ENCODE results near the gene GREB1L.

The GREB1L gene

DNA sequence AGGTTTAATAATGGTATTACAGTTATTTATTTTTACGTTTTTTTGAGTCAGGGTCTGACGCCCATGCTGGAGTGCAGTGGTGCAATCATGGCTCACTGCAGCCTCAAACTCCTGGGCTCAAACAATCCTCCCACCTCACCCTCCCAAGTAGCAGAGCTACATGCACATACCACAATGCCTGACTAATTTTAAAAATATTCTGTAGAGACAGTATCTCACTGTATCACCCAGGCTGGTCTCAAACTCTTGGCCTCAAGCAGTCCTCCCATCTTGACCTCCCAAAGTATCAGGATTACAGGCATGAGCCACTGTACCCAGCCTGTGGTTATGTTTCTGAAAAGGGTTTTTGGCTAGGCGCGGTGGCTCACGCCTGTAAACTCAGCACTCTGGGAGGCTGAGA lies 237.7 kb downstream of the GREB1L start:
- no peak overlapping the region for H3K27ac ChIP-seq (replicated peaks; ENCODE audit: low read length)

DNA sequence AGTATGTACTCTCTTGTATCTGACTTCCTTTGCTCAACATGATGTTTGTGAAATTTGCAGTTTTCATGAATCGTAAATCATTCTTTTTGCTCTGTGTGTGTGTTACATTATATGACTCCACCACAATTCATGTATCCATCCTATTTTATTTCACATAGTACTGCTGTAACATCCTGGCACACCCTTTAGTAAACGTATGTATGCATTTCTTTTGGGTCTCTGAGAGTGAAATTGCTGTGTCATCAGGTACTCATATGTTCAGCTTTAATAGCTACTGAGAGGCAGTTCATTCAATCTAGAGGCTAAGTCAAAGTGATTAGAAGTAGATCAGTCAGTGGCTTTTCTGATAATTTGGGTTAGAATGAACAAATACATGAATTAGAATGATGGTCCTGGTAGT lies 239.7 kb downstream of the GREB1L start:
- H3K27me3 ChIP-seq (ENCODE audit: control insufficient read depth in 3 of 3, insufficient read depth in 3 of 3, low read depth in 1 of 3, low read length in 3 of 3), result no peaks in the 10 kb centered on the region
- H2BK15ac ChIP-seq (ENCODE audit: low read length), result no peak overlapping the region
- no peak for DNase-seq (ENCODE audit: low spot score)
- H3K9me3 ChIP-seq (replicated peaks in 1 of 2; ENCODE audit: control insufficient read depth in 2 of 2, insufficient read depth in 1 of 2, low read depth in 1 of 2, low read length in 2 of 2), result no peaks in the 10 kb centered on the region
- no peak overlapping the region for H3K4me3 ChIP-seq (ENCODE audit: low read length in 2 of 2)
- H2AK5ac ChIP-seq (ENCODE audit: low read depth, low read length), result no peak overlapping the region
- no peak overlapping the region for H3K4me2 ChIP-seq (ENCODE audit: insufficient read depth, low read length, poor library complexity, severe bottlenecking)
- no peak overlapping the region for H4K8ac ChIP-seq (ENCODE audit: low read depth, low read length)
- no peak overlapping the region for H3K4ac ChIP-seq (ENCODE audit: low read length)
- H3K18ac ChIP-seq (ENCODE audit: low read length), result no peak overlapping the region
- H2AFZ ChIP-seq (ENCODE audit: low read length), result no peak overlapping the region
- no CpG with 5 or more reads among the region's 2 CpGs for WGBS, 2 donors (ENCODE audit: extremely low coverage in 2 of 2, insufficient read length in 2 of 2, insufficient replicate concordance in 1 of 2)
- H3K9ac ChIP-seq (ENCODE audit: low read depth, low read length, poor library complexity), result no peak overlapping the region
- peaks cover 16 to 95% of the 10 kb centered on the region in 2 donors for H3K36me3 ChIP-seq (replicated peaks in 1 of 2; ENCODE audit: control insufficient read depth in 2 of 2, insufficient read depth in 2 of 2, low read length in 2 of 2)
- H3K79me1 ChIP-seq (ENCODE audit: low read depth, low read length), result no peaks in the 10 kb centered on the region
- no peak overlapping the region for H2BK12ac ChIP-seq (ENCODE audit: low read length)
- H4K91ac ChIP-seq (ENCODE audit: low read depth, low read length, poor library complexity), result no peak overlapping the region
- no peaks in the 10 kb centered on the region for H3K4me1 ChIP-seq (ENCODE audit: control insufficient read depth in 2 of 2, insufficient read depth in 1 of 2, low read depth in 1 of 2, low read length in 2 of 2)
- no peak overlapping the region for H2BK120ac ChIP-seq (ENCODE audit: low read depth, low read length)
- no peak overlapping the region for H3K14ac ChIP-seq (ENCODE audit: low read length)
- no peak overlapping the region for H3K27ac ChIP-seq (replicated peaks; ENCODE audit: low read length)
- no peak overlapping the region for H3K23ac ChIP-seq (ENCODE audit: low read depth, low read length, poor library complexity)
- H2BK5ac ChIP-seq (ENCODE audit: low read length), result no peak overlapping the region

More for the DNA sequence above, 237.7 kb downstream of the GREB1L start:
- H3K9me3 ChIP-seq (replicated peaks in 1 of 2; ENCODE audit: control insufficient read depth in 2 of 2, insufficient read depth in 1 of 2, low read depth in 1 of 2, low read length in 2 of 2), result no peaks in the 10 kb centered on the region
- H3K18ac ChIP-seq (ENCODE audit: low read length), result no peak overlapping the region
- H3K23ac ChIP-seq (ENCODE audit: low read depth, low read length, poor library complexity), result no peak overlapping the region
- H3K9ac ChIP-seq (ENCODE audit: low read depth, low read length, poor library complexity), result no peak overlapping the region
- H2BK120ac ChIP-seq (ENCODE audit: low read depth, low read length), result no peak overlapping the region
- H2BK15ac ChIP-seq (ENCODE audit: low read length), result no peak overlapping the region
- H2AK5ac ChIP-seq (ENCODE audit: low read depth, low read length), result no peak overlapping the region
- no peak overlapping the region for H2AFZ ChIP-seq (ENCODE audit: low read length)
- no peak overlapping the region for H2BK12ac ChIP-seq (ENCODE audit: low read length)
- H3K14ac ChIP-seq (ENCODE audit: low read length), result no peak overlapping the region
- H3K27me3 ChIP-seq (ENCODE audit: control insufficient read depth in 3 of 3, insufficient read depth in 3 of 3, low read depth in 1 of 3, low read length in 3 of 3), result no peaks in the 10 kb centered on the region
- no peak overlapping the region for H2BK5ac ChIP-seq (ENCODE audit: low read length)
- no peak overlapping the region for H3K4ac ChIP-seq (ENCODE audit: low read length)
- no peak overlapping the region for H4K8ac ChIP-seq (ENCODE audit: low read depth, low read length)
- no peak overlapping the region for H3K4me2 ChIP-seq (ENCODE audit: insufficient read depth, low read length, poor library complexity, severe bottlenecking)
- WGBS, 2 donors (ENCODE audit: extremely low coverage in 2 of 2, insufficient read length in 2 of 2, insufficient replicate concordance in 1 of 2), result no CpG with 5 or more reads among the region's 5 CpGs
- H3K4me3 ChIP-seq (ENCODE audit: low read length in 2 of 2), result no peak overlapping the region
- no peaks in the 10 kb centered on the region for H3K79me1 ChIP-seq (ENCODE audit: low read depth, low read length)
- H3K36me3 ChIP-seq (replicated peaks in 1 of 2; ENCODE audit: control insufficient read depth in 2 of 2, insufficient read depth in 2 of 2, low read length in 2 of 2), result peaks cover 13 to 92% of the 10 kb centered on the region in 2 donors
- H3K4me1 ChIP-seq (ENCODE audit: control insufficient read depth in 2 of 2, insufficient read depth in 1 of 2, low read depth in 1 of 2, low read length in 2 of 2), result no peaks in the 10 kb centered on the region
- H4K91ac ChIP-seq (ENCODE audit: low read depth, low read length, poor library complexity), result no peak overlapping the region
- DNase-seq (ENCODE audit: low spot score), result no peak

DNA sequence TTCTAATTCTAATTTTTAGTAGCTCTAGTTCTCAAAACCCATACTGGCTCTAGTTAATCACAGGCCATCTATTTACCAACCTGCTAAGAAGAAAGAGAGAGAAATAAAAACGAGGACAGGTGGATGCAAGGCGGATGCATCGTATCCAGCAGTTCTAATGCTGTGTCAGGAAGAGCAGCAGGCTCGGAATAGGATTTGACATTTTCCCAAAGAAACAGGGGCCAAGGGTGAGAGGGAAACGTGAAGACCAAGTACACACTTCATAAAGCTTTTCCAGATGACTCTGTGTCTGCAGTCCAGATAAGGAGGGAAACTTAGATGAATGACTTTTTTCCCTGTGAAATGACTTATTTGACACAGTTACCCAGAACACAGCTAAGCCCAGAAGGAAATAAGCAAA lies 241.0 kb downstream of the GREB1L start:
- H4K8ac ChIP-seq (ENCODE audit: low read depth, low read length), result no peak overlapping the region
- H3K36me3 ChIP-seq (replicated peaks in 1 of 2; ENCODE audit: control insufficient read depth in 2 of 2, insufficient read depth in 2 of 2, low read length in 2 of 2), result peaks cover 14 to 93% of the 10 kb centered on the region in 2 donors

DNA sequence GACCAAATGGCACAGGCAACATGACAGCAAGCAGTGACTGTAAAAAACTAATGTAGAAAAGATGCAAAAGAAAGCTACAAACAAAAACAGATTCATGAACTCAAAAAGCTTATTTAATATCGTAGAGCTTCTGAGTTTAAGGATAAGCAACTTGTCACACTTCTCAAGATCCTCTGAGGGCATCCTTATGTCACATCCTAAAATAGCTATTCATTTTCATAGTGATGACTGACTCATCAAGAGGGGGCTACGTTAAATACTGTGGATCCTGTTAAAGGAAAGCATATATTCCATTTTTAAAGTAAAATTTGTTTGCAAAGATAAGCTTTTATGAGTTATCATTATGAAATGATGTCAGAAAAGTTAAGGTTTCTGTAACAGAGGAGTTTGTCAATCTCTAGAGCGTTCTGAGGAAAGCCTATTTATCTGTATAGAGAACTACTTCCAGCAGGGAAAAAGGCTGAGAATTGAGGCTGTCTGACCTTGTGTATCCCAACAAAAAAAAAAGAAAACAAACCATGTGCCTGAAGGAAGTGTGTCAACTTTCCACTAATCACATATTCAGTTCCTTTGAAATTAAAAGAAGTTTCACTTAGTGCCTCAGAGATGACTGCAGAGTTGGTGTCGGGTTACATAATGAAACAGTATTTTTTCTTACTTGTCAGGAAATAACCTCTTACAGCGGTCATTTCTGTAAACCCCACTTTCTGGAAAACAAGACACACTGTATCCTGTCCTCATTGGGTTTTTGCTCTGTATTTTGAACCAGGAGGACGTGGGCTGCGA lies 243.0 kb downstream of the GREB1L start:
- no peaks in the 10 kb centered on the region for H3K4me1 ChIP-seq (ENCODE audit: control insufficient read depth in 2 of 2, insufficient read depth in 1 of 2, low read depth in 1 of 2, low read length in 2 of 2)
- WGBS, 2 donors (ENCODE audit: extremely low coverage in 2 of 2, insufficient read length in 2 of 2, insufficient replicate concordance in 1 of 2), result no CpG with 5 or more reads among the region's 7 CpGs
- H2BK120ac ChIP-seq (ENCODE audit: low read depth, low read length), result no peak overlapping the region
- H4K8ac ChIP-seq (ENCODE audit: low read depth, low read length), result no peak overlapping the region
- H2AK5ac ChIP-seq (ENCODE audit: low read depth, low read length), result no peak overlapping the region
- H3K27me3 ChIP-seq (ENCODE audit: control insufficient read depth in 3 of 3, insufficient read depth in 3 of 3, low read depth in 1 of 3, low read length in 3 of 3), result no peaks in the 10 kb centered on the region
- H3K9me3 ChIP-seq (replicated peaks in 1 of 2; ENCODE audit: control insufficient read depth in 2 of 2, insufficient read depth in 1 of 2, low read depth in 1 of 2, low read length in 2 of 2), result no peaks in the 10 kb centered on the region
- no peak overlapping the region for H2BK12ac ChIP-seq (ENCODE audit: low read length)
- H3K4ac ChIP-seq (ENCODE audit: low read length), result no peak overlapping the region
- peaks cover 16 to 91% of the 10 kb centered on the region in 2 donors for H3K36me3 ChIP-seq (replicated peaks in 1 of 2; ENCODE audit: control insufficient read depth in 2 of 2, insufficient read depth in 2 of 2, low read length in 2 of 2)
- H3K4me2 ChIP-seq (ENCODE audit: insufficient read depth, low read length, poor library complexity, severe bottlenecking), result no peak overlapping the region
- H2BK15ac ChIP-seq (ENCODE audit: low read length), result no peak overlapping the region
- no peak overlapping the region for H3K9ac ChIP-seq (ENCODE audit: low read depth, low read length, poor library complexity)
- no peak overlapping the region for H2BK5ac ChIP-seq (ENCODE audit: low read length)
- DNase-seq (ENCODE audit: low spot score), result no peak
- no peak overlapping the region for H3K18ac ChIP-seq (ENCODE audit: low read length)
- no peak overlapping the region for H3K23ac ChIP-seq (ENCODE audit: low read depth, low read length, poor library complexity)
- peaks cover 4% of the 10 kb centered on the region for H3K79me1 ChIP-seq (ENCODE audit: low read depth, low read length)
- H2AFZ ChIP-seq (ENCODE audit: low read length), result no peak overlapping the region
- no peak overlapping the region for H3K27ac ChIP-seq (replicated peaks; ENCODE audit: low read length)
- no peak overlapping the region for H3K4me3 ChIP-seq (ENCODE audit: low read length in 2 of 2)
- no peak overlapping the region for H4K91ac ChIP-seq (ENCODE audit: low read depth, low read length, poor library complexity)
- no peak overlapping the region for H3K14ac ChIP-seq (ENCODE audit: low read length)

More for the DNA sequence above, 241.0 kb downstream of the GREB1L start:
- Histone ChIP-seq H3K18ac (ENCODE audit: low read length) (no peak overlapping the region), H3K23ac (ENCODE audit: low read depth, low read length, poor library complexity) (no peak overlapping the region), H4K91ac (ENCODE audit: low read depth, low read length, poor library complexity) (no peak overlapping the region), H3K9me3 (replicated peaks in 1 of 2; ENCODE audit: control insufficient read depth in 2 of 2, insufficient read depth in 1 of 2, low read depth in 1 of 2, low read length in 2 of 2) (no peaks in the 10 kb centered on the region), H3K4me1 (ENCODE audit: control insufficient read depth in 2 of 2, insufficient read depth in 1 of 2, low read depth in 1 of 2, low read length in 2 of 2) (no peaks in the 10 kb centered on the region), H3K79me1 (ENCODE audit: low read depth, low read length) (no peaks in the 10 kb centered on the region), H2AK5ac (ENCODE audit: low read depth, low read length) (no peak overlapping the region), H3K27ac (replicated peaks; ENCODE audit: low read length) (no peak overlapping the region), H2BK12ac (ENCODE audit: low read length) (no peak overlapping the region), H3K4me3 (ENCODE audit: low read length in 2 of 2) (no peak overlapping the region), H2AFZ (ENCODE audit: low read length) (no peak overlapping the region), H3K9ac (ENCODE audit: low read depth, low read length, poor library complexity) (no peak overlapping the region), H2BK5ac (ENCODE audit: low read length) (no peak overlapping the region), H3K4ac (ENCODE audit: low read length) (no peak overlapping the region), H3K4me2 (ENCODE audit: insufficient read depth, low read length, poor library complexity, severe bottlenecking) (no peak overlapping the region), H2BK15ac (ENCODE audit: low read length) (no peak overlapping the region), H2BK120ac (ENCODE audit: low read depth, low read length) (no peak overlapping the region), H3K27me3 (ENCODE audit: control insufficient read depth in 3 of 3, insufficient read depth in 3 of 3, low read depth in 1 of 3, low read length in 3 of 3) (no peaks in the 10 kb centered on the region), H3K14ac (ENCODE audit: low read length) (no peak overlapping the region)
- no CpG with 5 or more reads among the region's 5 CpGs for WGBS, 2 donors (ENCODE audit: extremely low coverage in 2 of 2, insufficient read length in 2 of 2, insufficient replicate concordance in 1 of 2)
- no peak for DNase-seq (ENCODE audit: low spot score)
